Vagina (tissue), 2 donors: ENCODE measurements around the gene MACROD2.

Experiments
- CTCF ChIP-seq, 3 experiments: fragments of 450-650 bp in 2 of 3; fragments of 200-600 bp in 1 of 3; sonication (generic) in 1 of 3; IDR thresholded peaks; one replicate each; pipeline ENCODE4 v1.5.1; 2017 to 2019; ENCODE audit warnings: antibody characterized with exemption in 3 of 3, mild to moderate bottlenecking in 2 of 3, moderate library complexity in 2 of 3
- POLR2A ChIP-seq, 2 donors: fragments of 450-650 bp; IDR thresholded peaks; one replicate each; pipeline ENCODE4 v1.6.1; 2017; ENCODE audit warnings: antibody characterized with exemption in 2 of 2, mild to moderate bottlenecking in 2 of 2, moderate library complexity in 2 of 2
- POLR2AphosphoS5 ChIP-seq, 2 donors: sonication (generic); formaldehyde crosslinking; IDR thresholded peaks; one replicate each; pipeline ENCODE4 v1.9.0; 2017; ENCODE audit warnings: antibody characterized with exemption in 2 of 2, mild to moderate bottlenecking in 2 of 2, low read depth in 1 of 2; ENCODE audit not compliant: insufficient read depth in 1 of 2

- TF ChIP-seq CTCF (IDR thresholded peaks at IDR 0.05) (no peak), POLR2A (IDR thresholded peaks at IDR 0.05) (no peak), POLR2AphosphoS5 (IDR thresholded peaks at IDR 0.05; ENCODE audit: insufficient read depth in 1 of 2, low read depth in 1 of 2) (no peak)
Measured at GRCh38 chr20:15837563-15837962, 1842.2 kb downstream of the MACROD2 start.
